ENCODE results near the gene MLLT3. TPM values are rescaled to one million over a fixed set of nuclear protein-coding genes. Genes with fewer than 3 reads are reported as not detected.

Gene MLLT3
- total RNA-seq, 3 donors from 2014 or later: 13.0 to 19.0 (median 14.6) TPM

GRCh38 chr9:20472342-20473045 is 149.8 kb downstream of the MLLT3 start:
- peaks cover 2% of the 10 kb centered on the region for H3K36me3 Mint-ChIP-seq (ENCODE audit: insufficient read depth)
- no peak overlapping the region for H3K4me3 Mint-ChIP-seq
- H3K4me1 Mint-ChIP-seq (ENCODE audit: low read depth): peaks cover 34% of the 10 kb centered on the region
- ATAC-seq (no peak), DNase-seq (no peak)
- H3K9me3 Mint-ChIP-seq: peaks cover 6% of the 10 kb centered on the region
- no peaks in the 10 kb centered on the region for H3K27me3 Mint-ChIP-seq (ENCODE audit: low read depth)

DNA sequence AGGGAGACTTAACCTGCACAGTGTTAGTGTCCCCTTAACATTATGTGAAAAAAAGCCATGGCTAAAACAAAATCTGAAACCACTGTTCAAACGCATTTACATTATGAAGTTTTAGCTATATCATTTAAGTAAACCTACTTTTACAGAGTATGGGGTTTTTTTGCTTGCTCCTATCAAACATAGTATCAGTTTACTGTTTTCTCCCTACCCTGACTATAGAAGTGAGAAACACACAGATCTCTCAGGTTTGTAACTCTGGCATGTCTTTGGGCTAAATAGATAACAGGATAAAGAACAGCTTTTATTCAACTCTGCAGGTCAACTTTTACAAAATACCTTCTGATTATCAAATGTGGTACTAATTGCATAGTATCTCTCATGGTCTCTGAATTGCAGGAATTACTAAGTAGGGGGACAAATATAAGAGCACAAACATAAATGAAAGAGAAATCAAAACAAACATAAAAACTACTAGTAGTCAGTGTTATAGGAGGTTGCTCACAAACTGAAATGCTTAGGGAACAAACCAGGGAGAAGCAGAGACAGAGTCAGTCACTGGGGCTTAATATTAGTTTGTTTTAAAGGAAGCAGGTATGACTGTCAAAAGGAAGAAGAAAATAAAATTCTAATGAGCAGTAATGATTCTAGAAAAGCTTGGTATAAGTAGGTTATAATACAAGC is 155.8 kb downstream of the MLLT3 start:
- Mint-ChIP-seq H3K27me3 (ENCODE audit: low read depth) (no peaks in the 10 kb centered on the region), H3K4me3 (no peak overlapping the region), H3K9me3 (peaks cover 6% of the 10 kb centered on the region), H3K36me3 (ENCODE audit: insufficient read depth) (peaks cover 2% of the 10 kb centered on the region), H3K4me1 (ENCODE audit: low read depth) (peaks cover 36% of the 10 kb centered on the region)
- no peak for DNase-seq
- no peak for ATAC-seq

- peaks cover 51% of the 10 kb centered on the region for H3K4me1 Mint-ChIP-seq (ENCODE audit: low read depth)
- H3K36me3 Mint-ChIP-seq (ENCODE audit: insufficient read depth): no peaks in the 10 kb centered on the region
- ATAC-seq (no peak), DNase-seq (no peak)
- H3K27me3 Mint-ChIP-seq (ENCODE audit: low read depth): no peaks in the 10 kb centered on the region
- peaks cover 3% of the 10 kb centered on the region for H3K9me3 Mint-ChIP-seq
- no peak overlapping the region for H3K4me3 Mint-ChIP-seq
These were observed 158.1 kb downstream of the MLLT3 start for GRCh38 chr9:20464242-20464641.

GRCh38 chr9:20463823-20464222 is 158.5 kb downstream of the MLLT3 start:
- H3K4me3 Mint-ChIP-seq: no peak overlapping the region
- no peaks in the 10 kb centered on the region for H3K27me3 Mint-ChIP-seq (ENCODE audit: low read depth)
- H3K36me3 Mint-ChIP-seq (ENCODE audit: insufficient read depth): no peaks in the 10 kb centered on the region
- ATAC-seq (no peak), DNase-seq (no peak)
- H3K9me3 Mint-ChIP-seq: no peaks in the 10 kb centered on the region
- H3K4me1 Mint-ChIP-seq (ENCODE audit: low read depth): peaks cover 55% of the 10 kb centered on the region

DNA sequence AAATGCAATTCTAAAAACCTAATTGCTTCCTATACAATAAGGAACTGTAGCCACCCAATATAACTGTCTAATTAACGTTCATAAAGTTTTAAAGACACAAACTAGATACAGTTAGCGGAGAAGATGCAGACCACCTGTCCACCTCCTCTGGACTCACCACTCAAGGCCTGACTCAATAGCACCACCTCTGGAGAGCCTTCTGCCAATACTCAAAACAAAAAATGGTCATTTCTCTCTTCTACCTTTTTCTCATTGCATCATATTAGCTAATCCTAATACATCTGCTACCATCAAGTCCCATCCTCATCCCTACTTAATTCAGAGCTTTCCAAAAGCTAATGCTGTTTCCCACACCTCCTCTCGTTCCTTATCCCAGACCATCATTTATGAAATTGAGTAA is 159.9 kb downstream of the MLLT3 start:
- Mint-ChIP-seq H3K9me3 (no peaks in the 10 kb centered on the region), H3K36me3 (ENCODE audit: insufficient read depth) (peaks cover 4% of the 10 kb centered on the region), H3K4me1 (ENCODE audit: low read depth) (peaks cover 65% of the 10 kb centered on the region), H3K27me3 (ENCODE audit: low read depth) (no peaks in the 10 kb centered on the region), H3K4me3 (no peak overlapping the region)
- DNase-seq (no peak), ATAC-seq (no peak)

GRCh38 chr9:20447291-20447690 is 175.0 kb downstream of the MLLT3 start:
- peaks cover 24% of the 10 kb centered on the region for H3K4me1 Mint-ChIP-seq (ENCODE audit: low read depth)
- no peak overlapping the region for H3K4me3 Mint-ChIP-seq
- H3K27me3 Mint-ChIP-seq (ENCODE audit: low read depth): no peaks in the 10 kb centered on the region
- DNase-seq: no peak
- H3K36me3 Mint-ChIP-seq (ENCODE audit: insufficient read depth): peaks cover 8% of the 10 kb centered on the region
- ATAC-seq: no peak
- H3K9me3 Mint-ChIP-seq: no peaks in the 10 kb centered on the region

DNA sequence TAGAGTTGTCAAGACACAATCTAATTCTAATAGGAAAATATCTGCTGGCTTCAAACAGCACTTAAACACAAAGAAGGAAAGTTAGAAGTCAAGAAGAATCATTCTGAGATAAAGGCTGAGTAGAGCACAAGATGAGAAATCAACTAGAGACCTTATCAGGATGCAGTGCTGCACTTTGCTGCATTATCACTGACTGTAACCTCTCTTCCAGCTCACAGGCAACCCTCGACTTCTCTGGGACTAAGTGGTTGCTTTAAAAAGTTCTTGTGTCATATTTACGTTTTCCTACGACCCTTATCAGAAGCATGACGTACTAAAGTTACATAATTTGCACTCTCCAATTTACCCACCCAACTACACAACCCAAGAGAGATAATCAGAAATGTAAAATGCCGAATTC is 176.1 kb downstream of the MLLT3 start:
- DNase-seq: no peak
- Mint-ChIP-seq H3K4me3 (no peak overlapping the region), H3K27me3 (ENCODE audit: low read depth) (no peaks in the 10 kb centered on the region), H3K4me1 (ENCODE audit: low read depth) (peaks cover 29% of the 10 kb centered on the region), H3K36me3 (ENCODE audit: insufficient read depth) (peaks cover 7% of the 10 kb centered on the region), H3K9me3 (no peaks in the 10 kb centered on the region)
- no peak for ATAC-seq

GRCh38 chr9:20442461-20443319 is 179.6 kb downstream of the MLLT3 start:
- Mint-ChIP-seq H3K4me3 (no peak overlapping the region), H3K9me3 (no peaks in the 10 kb centered on the region), H3K27me3 (ENCODE audit: low read depth) (no peaks in the 10 kb centered on the region), H3K4me1 (ENCODE audit: low read depth) (peaks cover 37% of the 10 kb centered on the region), H3K36me3 (ENCODE audit: insufficient read depth) (peaks cover 9% of the 10 kb centered on the region)
- ATAC-seq (no peak), DNase-seq (no peak)

- ATAC-seq (peak; percentile 28 to 37), DNase-seq (no peak)
- Mint-ChIP-seq H3K4me1 (ENCODE audit: low read depth) (peaks cover 41% of the 10 kb centered on the region), H3K36me3 (ENCODE audit: insufficient read depth) (peaks cover 10% of the 10 kb centered on the region), H3K27me3 (ENCODE audit: low read depth) (no peaks in the 10 kb centered on the region), H3K9me3 (no peaks in the 10 kb centered on the region), H3K4me3 (no peak overlapping the region)
These were observed 180.4 kb downstream of the MLLT3 start for GRCh38 chr9:20441711-20442423.

- ATAC-seq (no peak), DNase-seq (no peak)
- H3K9me3 Mint-ChIP-seq: no peaks in the 10 kb centered on the region
- peaks cover 9% of the 10 kb centered on the region for H3K36me3 Mint-ChIP-seq (ENCODE audit: insufficient read depth)
- H3K4me3 Mint-ChIP-seq: no peak overlapping the region
- no peaks in the 10 kb centered on the region for H3K27me3 Mint-ChIP-seq (ENCODE audit: low read depth)
- peaks cover 40% of the 10 kb centered on the region for H3K4me1 Mint-ChIP-seq (ENCODE audit: low read depth)
These were observed 181.1 kb downstream of the MLLT3 start for GRCh38 chr9:20441166-20441565.

- Mint-ChIP-seq H3K4me1 (ENCODE audit: low read depth) (peaks cover 30% of the 10 kb centered on the region), H3K27me3 (ENCODE audit: low read depth) (no peaks in the 10 kb centered on the region), H3K4me3 (no peak overlapping the region), H3K9me3 (no peaks in the 10 kb centered on the region), H3K36me3 (ENCODE audit: insufficient read depth) (peaks cover 8% of the 10 kb centered on the region)
- ATAC-seq: no peak
- no peak for DNase-seq
These were observed 184.8 kb downstream of the MLLT3 start for GRCh38 chr9:20437476-20437875.

GRCh38 chr9:20436476-20437195 is 185.7 kb downstream of the MLLT3 start:
- no peaks in the 10 kb centered on the region for H3K27me3 Mint-ChIP-seq (ENCODE audit: low read depth)
- ATAC-seq: peak; percentile 61 to 63
- H3K4me3 Mint-ChIP-seq: no peak overlapping the region
- no peak for DNase-seq
- peaks cover 21% of the 10 kb centered on the region for H3K4me1 Mint-ChIP-seq (ENCODE audit: low read depth)
- H3K9me3 Mint-ChIP-seq: no peaks in the 10 kb centered on the region
- peaks cover 6% of the 10 kb centered on the region for H3K36me3 Mint-ChIP-seq (ENCODE audit: insufficient read depth)

DNA sequence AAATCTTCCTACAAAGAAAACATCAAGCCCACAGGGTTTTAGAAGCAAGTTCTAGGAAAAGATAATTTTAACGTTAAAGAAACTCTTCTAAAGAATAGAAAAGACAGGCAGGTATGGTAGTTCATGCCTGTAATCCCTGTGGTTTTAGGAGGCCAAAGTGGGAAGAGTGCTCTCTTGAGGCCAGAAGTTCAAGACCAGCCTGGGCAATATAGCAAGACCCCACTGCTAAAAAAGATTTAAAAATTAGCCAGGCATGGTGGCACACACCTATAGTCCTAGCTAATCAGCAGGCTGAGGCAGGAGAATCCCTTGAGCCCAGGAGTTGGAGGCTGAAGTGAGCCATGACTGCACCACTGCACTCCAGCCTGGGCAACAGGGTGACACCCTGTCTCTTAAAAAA is 193.3 kb downstream of the MLLT3 start:
- DNase-seq (no peak), ATAC-seq (no peak)
- Mint-ChIP-seq H3K36me3 (ENCODE audit: insufficient read depth) (peaks cover 3% of the 10 kb centered on the region), H3K4me3 (no peak overlapping the region), H3K9me3 (no peaks in the 10 kb centered on the region), H3K4me1 (ENCODE audit: low read depth) (peaks cover 23% of the 10 kb centered on the region), H3K27me3 (ENCODE audit: low read depth) (no peaks in the 10 kb centered on the region)

Data from activated T-cell treated with anti-CD3 and anti-CD28 coated beads, Interleukin-2, amount 50 U/mL, for 4 hours (primary cell).